Endodermal cell (in vitro differentiated cells): ENCODE results near the gene MMAB. TPM values are rescaled to one million over a fixed set of nuclear protein-coding genes. Genes with fewer than 3 reads are reported as not detected.

Experiments used
- DNase-seq: peaks from one replicate; pipeline ENCODE4 v3.0.0-alpha.2; 2017
- H3K27ac ChIP-seq: 2 replicates; pipeline ENCODE4 v1.5.1; 2013; ENCODE audit warnings: mild to moderate bottlenecking, low read depth, low read length, moderate library complexity
- H3K27me3 ChIP-seq: 2 replicates; pipeline ENCODE4 v1.6.1; 2013; ENCODE audit warnings: mild to moderate bottlenecking, low read length, moderate library complexity; ENCODE audit not compliant: insufficient read depth, control insufficient read depth, poor library complexity, severe bottlenecking
- H3K36me3 ChIP-seq: 2 replicates; pipeline ENCODE4 v1.7.0; 2013; ENCODE audit warnings: mild to moderate bottlenecking, low read length, moderate library complexity; ENCODE audit not compliant: control insufficient read depth, insufficient read depth
- H3K4me1 ChIP-seq: one replicate; pipeline ENCODE4 v1.7.0; 2013; ENCODE audit warnings: low read length; ENCODE audit not compliant: control insufficient read depth, insufficient read depth
- H3K4me3 ChIP-seq: 2 replicates; pipeline ENCODE4 v1.5.1; 2013; ENCODE audit warnings: mild to moderate bottlenecking, low read length, moderate library complexity
- H3K9ac ChIP-seq: 2 replicates; pipeline ENCODE4 v1.6.1; 2013; ENCODE audit warnings: mild to moderate bottlenecking, low read length, moderate library complexity; ENCODE audit not compliant: poor library complexity, severe bottlenecking; ENCODE audit errors: extremely low read depth
- H3K9me3 ChIP-seq: 2 replicates; pipeline ENCODE4 v1.6.1; 2013; ENCODE audit warnings: mild to moderate bottlenecking, low read length, moderate library complexity; ENCODE audit not compliant: control insufficient read depth
- H3K27ac Mint-ChIP-seq: 2 replicates; pipeline ENCODE4 v1.8.0; 2020; ENCODE audit warnings: mixed read lengths
- H3K27me3 Mint-ChIP-seq: 2 replicates; pipeline ENCODE4 v1.8.0; 2021; ENCODE audit warnings: mild to moderate bottlenecking, mixed read lengths; ENCODE audit not compliant: insufficient read depth
- H3K36me3 Mint-ChIP-seq: 2 replicates; pipeline ENCODE4 v1.8.0; 2020; ENCODE audit warnings: low read depth, mixed read lengths
- H3K4me1 Mint-ChIP-seq: 2 replicates; pipeline ENCODE4 v1.8.0; 2020; ENCODE audit warnings: mixed read lengths
- H3K4me3 Mint-ChIP-seq: 2 replicates; pipeline ENCODE4 v1.8.0; 2020; ENCODE audit warnings: mild to moderate bottlenecking, moderate library complexity, mixed read lengths
- H3K9me3 Mint-ChIP-seq: 2 replicates; pipeline ENCODE4 v1.8.0; 2020; ENCODE audit warnings: mild to moderate bottlenecking, mixed read lengths
- WGBS, 2 experiments: methylation state at CpG; one replicate each; pipeline versions ENCODE4 v1.1.5 to v1.1.7; 2013; ENCODE audit warnings: missing lambda C conversion rate in 2 of 2, mixed read lengths in 1 of 2; ENCODE audit not compliant: insufficient coverage in 1 of 2, insufficient read length in 1 of 2; 5-methylcytosine and 5-hydroxymethylcytosine counted together
- total RNA-seq, 2 donors: library from RNA; stranded (reverse); fragmentation: NEBNext Ultra II Directional in 1 of 2; extraction: Animal tissue kit (Norgen Biotek cat#: 25700) in 1 of 2; gene quantifications; 2 replicates in 1 of 2; 3 replicates in 1 of 2; pipeline ENCODE4 v1.2.1, GENCODE V29; 2021
- TF ChIP-seq, protein P1 (sequence below): fragments of 200-600 bp; sonication (generic); conservative IDR thresholded peaks from 2 replicates; pipeline ENCODE4 v1.5.0; 2021; ENCODE audit warnings: antibody characterized with exemption, mild to moderate bottlenecking

MMAB gene
- total RNA-seq, 2 donors from 2014 or later: 24.9 to 28.2 TPM

DNA sequence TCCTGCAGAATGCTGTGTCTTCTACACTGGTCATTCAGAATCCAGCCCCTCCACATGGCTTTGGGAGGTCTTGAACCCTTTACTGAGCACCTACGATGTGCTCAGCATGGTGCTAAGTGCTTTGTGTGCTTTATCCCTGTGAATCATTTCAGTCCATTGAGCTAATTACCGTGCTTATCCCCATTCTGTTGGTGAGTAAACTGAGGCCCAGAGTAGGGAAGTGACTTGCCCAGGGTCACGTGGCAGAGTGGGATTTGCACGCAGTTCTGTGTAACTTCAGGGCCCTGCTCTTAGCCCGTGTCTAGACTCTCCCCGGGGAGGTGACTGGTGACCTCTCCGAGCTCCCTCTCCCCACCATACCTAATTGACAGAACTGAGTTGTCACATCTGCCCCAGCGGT lies 27.7 kb upstream of the MMAB start:
- no peaks in the 10 kb centered on the region for H3K27me3 Mint-ChIP-seq
- WGBS, 2 experiments: 92 to 95% methylated on average over 6 to 8 of the region's 8 CpGs
- H3K4me1 Mint-ChIP-seq: peaks cover 17% of the 10 kb centered on the region
- H3K27me3 ChIP-seq: no peaks in the 10 kb centered on the region
- no peak for DNase-seq
- no peaks in the 10 kb centered on the region for H3K36me3 Mint-ChIP-seq
- H3K9ac ChIP-seq: no peak overlapping the region
- no peaks in the 10 kb centered on the region for H3K9me3 Mint-ChIP-seq
- no peak overlapping the region for H3K27ac Mint-ChIP-seq
- H3K36me3 ChIP-seq: no peaks in the 10 kb centered on the region
- peaks cover 3% of the 10 kb centered on the region for H3K4me1 ChIP-seq
- H3K4me3 Mint-ChIP-seq: no peak overlapping the region
- H3K27ac ChIP-seq: no peak overlapping the region
- no peak overlapping the region for H3K4me3 ChIP-seq
- no peaks in the 10 kb centered on the region for H3K9me3 ChIP-seq
- TF ChIP-seq, protein P1, sequence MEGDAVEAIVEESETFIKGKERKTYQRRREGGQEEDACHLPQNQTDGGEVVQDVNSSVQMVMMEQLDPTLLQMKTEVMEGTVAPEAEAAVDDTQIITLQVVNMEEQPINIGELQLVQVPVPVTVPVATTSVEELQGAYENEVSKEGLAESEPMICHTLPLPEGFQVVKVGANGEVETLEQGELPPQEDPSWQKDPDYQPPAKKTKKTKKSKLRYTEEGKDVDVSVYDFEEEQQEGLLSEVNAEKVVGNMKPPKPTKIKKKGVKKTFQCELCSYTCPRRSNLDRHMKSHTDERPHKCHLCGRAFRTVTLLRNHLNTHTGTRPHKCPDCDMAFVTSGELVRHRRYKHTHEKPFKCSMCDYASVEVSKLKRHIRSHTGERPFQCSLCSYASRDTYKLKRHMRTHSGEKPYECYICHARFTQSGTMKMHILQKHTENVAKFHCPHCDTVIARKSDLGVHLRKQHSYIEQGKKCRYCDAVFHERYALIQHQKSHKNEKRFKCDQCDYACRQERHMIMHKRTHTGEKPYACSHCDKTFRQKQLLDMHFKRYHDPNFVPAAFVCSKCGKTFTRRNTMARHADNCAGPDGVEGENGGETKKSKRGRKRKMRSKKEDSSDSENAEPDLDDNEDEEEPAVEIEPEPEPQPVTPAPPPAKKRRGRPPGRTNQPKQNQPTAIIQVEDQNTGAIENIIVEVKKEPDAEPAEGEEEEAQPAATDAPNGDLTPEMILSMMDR: no peak

DNA sequence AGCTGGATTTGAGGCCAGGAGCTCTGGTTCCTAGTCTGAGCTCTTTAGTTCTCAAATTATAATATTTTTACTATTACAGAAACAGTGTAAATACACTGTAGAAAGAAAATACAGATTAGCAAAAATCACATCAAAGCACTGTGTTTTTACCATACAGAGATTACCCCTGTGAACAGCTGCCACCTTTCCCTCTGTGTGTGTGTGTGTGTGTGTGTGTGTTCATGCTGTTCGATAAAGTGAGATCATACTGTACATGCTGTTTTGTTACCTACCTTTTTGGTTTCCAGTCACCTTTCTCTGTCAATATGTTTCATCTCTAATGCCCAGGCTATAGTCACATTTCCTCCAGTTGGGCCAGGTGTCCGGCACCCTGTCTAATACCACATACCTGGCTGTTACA lies 27.2 kb upstream of the MMAB start:
- no peaks in the 10 kb centered on the region for H3K36me3 ChIP-seq
- H3K9ac ChIP-seq: no peak overlapping the region
- H3K9me3 ChIP-seq: no peaks in the 10 kb centered on the region
- Mint-ChIP-seq H3K4me1 (peaks cover 17% of the 10 kb centered on the region), H3K27ac (no peak overlapping the region), H3K27me3 (no peaks in the 10 kb centered on the region), H3K36me3 (no peaks in the 10 kb centered on the region), H3K9me3 (no peaks in the 10 kb centered on the region), H3K4me3 (no peak overlapping the region)
- 95% methylated on average over 1 of the region's 2 CpGs; no CpG with 5 or more reads in 1 of the 2 experiments for WGBS, 2 experiments
- no peak for DNase-seq
- no peak overlapping the region for H3K27ac ChIP-seq
- TF ChIP-seq, protein P1: no peak
- H3K27me3 ChIP-seq: no peaks in the 10 kb centered on the region
- no peak overlapping the region for H3K4me3 ChIP-seq
- peaks cover 3% of the 10 kb centered on the region for H3K4me1 ChIP-seq

DNA sequence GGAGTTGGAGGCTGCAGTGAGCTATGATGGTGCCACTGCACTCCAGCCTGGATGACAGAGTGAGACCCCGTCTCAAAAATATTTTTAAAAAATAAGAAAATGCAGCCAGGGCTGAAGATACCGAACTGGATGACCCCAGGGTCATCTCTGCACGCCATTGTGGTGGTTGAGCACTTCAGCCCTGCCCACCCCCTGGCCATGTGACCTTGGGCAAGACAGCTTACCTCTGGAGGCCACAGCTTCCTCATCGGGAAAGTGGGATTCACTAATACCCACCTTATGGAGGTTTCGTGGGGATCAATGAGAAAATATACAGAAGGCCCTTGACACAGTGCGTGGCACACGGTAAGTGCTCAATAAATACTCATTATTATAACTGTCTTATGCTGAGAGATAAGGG lies 25.8 kb upstream of the MMAB start:
- 87 to 89% methylated on average over 3 to 7 of the region's 7 CpGs for WGBS, 2 experiments
- Mint-ChIP-seq H3K9me3 (no peaks in the 10 kb centered on the region), H3K27me3 (no peaks in the 10 kb centered on the region), H3K4me1 (peaks cover 11% of the 10 kb centered on the region), H3K36me3 (peaks cover 2% of the 10 kb centered on the region), H3K4me3 (no peak overlapping the region), H3K27ac (no peak overlapping the region)
- Histone ChIP-seq H3K4me3 (no peak overlapping the region), H3K27me3 (no peaks in the 10 kb centered on the region), H3K27ac (no peak overlapping the region), H3K9ac (no peak overlapping the region), H3K9me3 (no peaks in the 10 kb centered on the region), H3K4me1 (no peaks in the 10 kb centered on the region), H3K36me3 (peaks cover 6% of the 10 kb centered on the region)
- no peak for DNase-seq
- TF ChIP-seq, protein P1: no peak
